Stimulated activated CD8-positive, alpha-beta memory T cell treated with anti-CD3 and anti-CD28 coated beads, Interleukin-15, amount 100 ng/mL, for 4 hours (primary cell): Measurements from ENCODE around the gene TCF21.
"Not testable (repeated sequence)": the region's sequence is repeated elsewhere in the genome, so short reads cannot be mapped to it uniquely, and the experiment has no call there.

Experiments
- DNase-seq, 2 donors: peaks; one replicate each; pipeline ENCODE4 v3.0.0-alpha.2; 2020; ENCODE audit warnings: low read depth in 2 of 2

Gene TCF21

DNA sequence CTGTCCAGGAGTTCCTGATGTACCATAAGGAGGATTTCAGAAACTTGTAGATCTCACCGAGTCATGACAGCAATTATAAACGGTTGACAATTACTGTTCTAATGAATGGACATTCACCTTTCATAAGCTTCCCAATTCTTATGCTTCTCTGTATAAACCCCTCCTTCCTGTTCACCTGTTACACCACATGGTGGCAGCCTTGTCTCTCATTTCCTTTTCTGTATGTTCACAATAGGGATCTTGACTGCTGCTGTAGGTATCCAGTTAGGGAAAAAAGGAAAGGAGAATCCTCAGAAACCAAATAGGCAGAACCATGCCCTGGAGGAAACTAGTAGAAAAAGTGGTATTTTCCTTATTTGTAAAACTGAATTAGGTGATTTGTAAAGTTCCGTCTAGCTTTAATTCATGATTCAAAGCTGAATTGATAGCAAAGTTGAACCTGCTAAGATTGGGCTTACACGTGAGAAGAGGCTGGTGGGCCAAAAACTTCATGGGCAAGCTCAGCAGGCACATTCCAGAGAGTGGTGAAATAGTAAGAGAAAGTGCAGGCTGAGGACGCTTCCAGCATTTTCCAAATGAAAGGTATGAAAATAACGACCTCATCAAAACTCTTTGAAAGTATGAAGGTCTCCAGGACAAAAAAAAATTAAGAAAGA is 35.2 kb downstream of the TCF21 start:
- peak in 1 of 2 donors; percentile 17 for DNase-seq

DNA sequence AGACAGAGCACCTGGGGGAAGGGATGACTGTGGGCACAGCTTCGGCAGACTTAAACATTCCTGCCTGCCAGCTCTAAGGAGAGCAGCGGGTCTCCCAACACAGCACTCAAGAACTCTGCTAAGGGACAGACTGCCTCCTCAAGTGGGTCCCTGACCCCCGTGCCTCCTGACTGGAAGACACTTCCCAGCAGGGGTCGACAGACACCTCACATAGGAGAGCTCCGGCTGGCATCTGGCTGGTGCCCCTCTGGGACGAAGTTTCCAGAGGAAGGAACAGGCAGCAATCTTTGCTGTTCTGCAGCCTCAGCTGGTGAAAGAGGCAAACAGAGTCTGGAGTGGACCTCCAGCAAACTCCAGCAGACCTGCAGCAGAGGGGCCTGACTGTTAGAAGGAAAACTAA is 42.3 kb downstream of the TCF21 start:
- DNase-seq, result not testable (repeated sequence)

DNA sequence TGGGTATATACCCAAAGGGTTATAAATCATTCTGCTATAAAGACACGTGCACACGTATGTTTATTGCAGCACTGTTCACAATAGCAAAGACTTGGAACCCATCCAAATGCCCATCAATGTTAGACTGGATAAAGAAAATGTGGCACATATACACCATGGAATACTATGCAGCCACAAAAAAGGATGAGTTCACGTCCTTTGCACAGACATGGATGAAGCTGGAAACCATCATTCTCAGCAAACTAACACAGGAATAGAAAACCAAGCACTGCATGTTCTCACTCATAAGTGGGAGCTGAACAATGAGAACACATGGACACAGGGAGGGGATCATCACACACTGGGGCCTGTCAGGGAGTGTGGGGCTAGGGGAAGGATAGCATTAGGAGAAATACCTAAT is 47.4 kb downstream of the TCF21 start:
- DNase-seq, result not testable (repeated sequence)

DNA sequence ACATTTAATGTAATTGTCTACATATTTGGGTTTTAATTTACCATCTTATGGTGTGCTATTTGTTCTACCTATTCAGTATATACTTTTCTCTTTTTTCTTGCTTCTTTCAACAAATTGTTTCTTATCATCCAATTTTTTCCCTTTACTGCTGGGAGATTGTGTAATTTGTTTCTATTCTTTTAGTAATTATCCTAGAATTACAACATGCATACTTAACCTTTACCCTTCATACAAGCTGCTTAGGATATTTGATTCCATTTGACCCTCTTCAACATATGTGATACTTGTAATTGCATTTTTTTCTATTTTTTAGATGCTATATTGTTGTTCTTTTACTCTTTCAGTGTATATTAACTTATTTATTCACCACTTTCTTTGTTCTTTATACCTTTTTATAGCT is 49.0 kb downstream of the TCF21 start:
- DNase-seq, result no peak

DNA sequence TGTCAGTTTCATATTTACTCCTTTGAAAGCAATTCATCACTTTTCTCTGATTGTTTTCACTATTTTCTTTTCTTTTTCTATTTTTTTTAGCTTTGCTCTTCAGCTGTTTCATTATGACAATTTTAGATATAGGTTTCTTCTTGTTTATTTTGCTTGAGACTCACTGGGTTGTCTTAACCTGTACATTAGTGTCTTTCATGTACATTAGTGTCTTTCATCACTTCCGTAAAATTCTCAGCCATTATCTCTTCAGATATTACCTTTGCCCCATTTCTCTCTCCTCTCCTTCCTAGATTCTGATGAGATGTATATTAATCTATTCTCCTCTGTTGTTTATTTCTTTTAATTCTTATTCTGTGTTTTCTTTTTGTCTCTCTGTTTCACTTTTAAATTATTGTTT is 49.6 kb downstream of the TCF21 start:
- DNase-seq, result no peak

DNA sequence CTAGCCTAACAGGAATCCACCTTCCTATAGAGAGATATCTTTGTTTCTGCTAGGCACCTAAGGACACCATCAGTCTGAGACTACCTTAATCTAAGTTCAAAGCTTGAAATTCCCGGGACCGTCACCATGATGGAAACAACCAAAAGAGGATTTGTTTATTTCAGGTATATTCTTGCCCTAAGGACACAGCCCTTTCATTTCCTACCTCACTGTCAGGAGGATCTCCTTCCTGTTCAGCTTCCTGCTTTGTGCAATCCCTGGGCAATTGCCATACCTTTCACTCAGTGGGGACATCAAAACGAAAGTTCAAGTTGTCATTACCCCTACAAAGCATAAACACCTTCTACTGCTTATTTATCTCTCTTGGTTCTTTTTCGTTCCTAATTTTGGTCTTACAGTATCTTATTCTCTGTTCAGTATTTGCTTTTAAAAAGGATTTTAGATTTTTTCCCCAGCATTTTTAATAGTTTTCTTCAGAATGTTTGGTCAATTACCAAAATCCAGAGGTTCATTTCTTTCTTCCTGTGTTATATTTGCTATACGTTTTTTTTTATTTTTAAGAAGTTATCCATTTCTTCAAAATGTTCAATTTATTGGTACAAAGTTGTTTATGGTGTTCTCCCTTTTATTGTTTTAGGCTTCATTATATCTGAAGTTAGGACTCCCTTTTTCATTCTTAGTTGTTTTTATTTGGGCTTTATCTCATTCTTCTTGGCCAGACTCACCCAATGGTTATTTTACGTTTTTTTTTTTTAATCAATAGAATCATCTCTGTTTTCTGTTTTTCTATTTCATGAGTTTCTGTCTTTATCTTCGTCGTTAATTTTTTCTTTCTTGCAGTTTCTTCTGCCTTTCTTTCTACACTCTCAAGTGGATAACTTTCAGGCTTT is 51.1 kb downstream of the TCF21 start:
- no peak for DNase-seq
